NCI-H345 treated with DMSO at 0.1 percent for 48 hours (cell line): ENCODE measurements around the gene UBR3.
"Not testable (repeated sequence)": the region's sequence is repeated elsewhere in the genome, so short reads cannot be mapped to it uniquely, and the experiment has no call there.

Experiments
- DNase-seq: peaks from one replicate; lab custom pipeline; 2025; ENCODE audit not compliant: unreplicated experiment; lab: John Stamatoyannopoulos, UW

The UBR3 gene, protein sequence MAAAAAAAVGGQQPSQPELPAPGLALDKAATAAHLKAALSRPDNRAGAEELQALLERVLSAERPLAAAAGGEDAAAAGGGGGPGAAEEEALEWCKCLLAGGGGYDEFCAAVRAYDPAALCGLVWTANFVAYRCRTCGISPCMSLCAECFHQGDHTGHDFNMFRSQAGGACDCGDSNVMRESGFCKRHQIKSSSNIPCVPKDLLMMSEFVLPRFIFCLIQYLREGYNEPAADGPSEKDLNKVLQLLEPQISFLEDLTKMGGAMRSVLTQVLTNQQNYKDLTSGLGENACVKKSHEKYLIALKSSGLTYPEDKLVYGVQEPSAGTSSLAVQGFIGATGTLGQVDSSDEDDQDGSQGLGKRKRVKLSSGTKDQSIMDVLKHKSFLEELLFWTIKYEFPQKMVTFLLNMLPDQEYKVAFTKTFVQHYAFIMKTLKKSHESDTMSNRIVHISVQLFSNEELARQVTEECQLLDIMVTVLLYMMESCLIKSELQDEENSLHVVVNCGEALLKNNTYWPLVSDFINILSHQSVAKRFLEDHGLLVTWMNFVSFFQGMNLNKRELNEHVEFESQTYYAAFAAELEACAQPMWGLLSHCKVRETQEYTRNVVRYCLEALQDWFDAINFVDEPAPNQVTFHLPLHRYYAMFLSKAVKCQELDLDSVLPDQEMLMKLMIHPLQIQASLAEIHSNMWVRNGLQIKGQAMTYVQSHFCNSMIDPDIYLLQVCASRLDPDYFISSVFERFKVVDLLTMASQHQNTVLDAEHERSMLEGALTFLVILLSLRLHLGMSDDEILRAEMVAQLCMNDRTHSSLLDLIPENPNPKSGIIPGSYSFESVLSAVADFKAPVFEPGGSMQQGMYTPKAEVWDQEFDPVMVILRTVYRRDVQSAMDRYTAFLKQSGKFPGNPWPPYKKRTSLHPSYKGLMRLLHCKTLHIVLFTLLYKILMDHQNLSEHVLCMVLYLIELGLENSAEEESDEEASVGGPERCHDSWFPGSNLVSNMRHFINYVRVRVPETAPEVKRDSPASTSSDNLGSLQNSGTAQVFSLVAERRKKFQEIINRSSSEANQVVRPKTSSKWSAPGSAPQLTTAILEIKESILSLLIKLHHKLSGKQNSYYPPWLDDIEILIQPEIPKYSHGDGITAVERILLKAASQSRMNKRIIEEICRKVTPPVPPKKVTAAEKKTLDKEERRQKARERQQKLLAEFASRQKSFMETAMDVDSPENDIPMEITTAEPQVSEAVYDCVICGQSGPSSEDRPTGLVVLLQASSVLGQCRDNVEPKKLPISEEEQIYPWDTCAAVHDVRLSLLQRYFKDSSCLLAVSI (N-terminal part only)

DNA sequence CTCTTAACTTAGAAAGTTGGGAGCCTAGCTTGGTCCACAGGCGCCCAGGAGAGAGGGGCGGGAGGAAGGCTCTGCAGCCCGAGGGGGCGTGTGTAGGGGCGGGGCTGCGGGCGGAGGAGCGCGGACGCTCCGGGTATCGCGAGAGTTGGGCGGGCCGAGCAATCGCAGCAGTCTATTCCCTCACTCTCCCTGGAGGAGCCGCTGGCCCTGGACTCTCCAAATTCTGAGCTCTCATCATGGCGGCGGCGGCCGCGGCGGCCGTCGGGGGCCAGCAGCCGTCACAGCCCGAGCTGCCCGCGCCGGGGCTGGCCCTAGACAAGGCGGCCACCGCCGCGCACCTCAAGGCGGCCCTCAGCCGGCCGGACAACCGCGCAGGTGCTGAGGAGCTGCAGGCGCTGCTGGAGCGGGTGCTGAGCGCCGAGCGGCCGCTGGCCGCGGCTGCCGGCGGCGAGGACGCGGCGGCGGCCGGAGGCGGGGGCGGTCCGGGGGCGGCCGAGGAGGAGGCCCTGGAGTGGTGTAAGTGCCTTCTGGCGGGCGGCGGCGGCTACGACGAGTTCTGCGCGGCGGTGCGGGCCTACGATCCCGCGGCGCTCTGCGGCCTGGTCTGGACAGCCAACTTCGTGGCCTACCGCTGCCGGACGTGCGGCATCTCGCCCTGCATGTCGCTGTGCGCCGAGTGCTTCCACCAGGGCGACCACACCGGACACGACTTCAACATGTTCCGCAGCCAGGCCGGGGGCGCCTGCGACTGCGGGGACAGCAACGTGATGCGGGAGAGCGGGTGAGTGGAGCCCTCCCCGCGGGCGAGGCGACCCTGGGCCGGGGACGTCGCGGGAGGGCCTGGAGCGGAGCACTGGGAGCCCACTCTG lies at the start of gene UBR3:
Gene UBR3, plus strand, starts transcription at position 183 of the 869 bp plus-strand sequence. Its CDS starts 54 bp downstream, at position 237.
- DNase-seq: peak; percentile 85

DNA sequence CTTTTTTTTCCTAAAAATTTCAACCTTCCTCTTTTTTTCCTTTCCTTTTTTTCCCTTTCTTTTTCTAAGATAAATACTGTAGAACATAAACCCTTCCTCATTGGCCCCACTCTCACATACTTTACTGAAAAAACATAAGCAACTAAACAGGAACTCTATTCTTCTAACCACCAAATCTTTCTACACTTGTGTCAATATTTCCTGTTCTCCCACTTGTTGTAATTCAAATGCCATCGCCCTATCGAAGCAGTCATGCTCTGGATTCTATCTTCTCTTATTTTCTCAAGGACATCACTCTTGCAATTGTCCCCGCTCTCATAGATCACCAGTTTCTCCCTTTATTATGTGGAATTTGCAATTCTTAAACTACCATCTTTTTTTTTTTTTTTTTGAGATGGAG lies 48.8 kb upstream of the UBR3 start:
- DNase-seq: no peak

DNA sequence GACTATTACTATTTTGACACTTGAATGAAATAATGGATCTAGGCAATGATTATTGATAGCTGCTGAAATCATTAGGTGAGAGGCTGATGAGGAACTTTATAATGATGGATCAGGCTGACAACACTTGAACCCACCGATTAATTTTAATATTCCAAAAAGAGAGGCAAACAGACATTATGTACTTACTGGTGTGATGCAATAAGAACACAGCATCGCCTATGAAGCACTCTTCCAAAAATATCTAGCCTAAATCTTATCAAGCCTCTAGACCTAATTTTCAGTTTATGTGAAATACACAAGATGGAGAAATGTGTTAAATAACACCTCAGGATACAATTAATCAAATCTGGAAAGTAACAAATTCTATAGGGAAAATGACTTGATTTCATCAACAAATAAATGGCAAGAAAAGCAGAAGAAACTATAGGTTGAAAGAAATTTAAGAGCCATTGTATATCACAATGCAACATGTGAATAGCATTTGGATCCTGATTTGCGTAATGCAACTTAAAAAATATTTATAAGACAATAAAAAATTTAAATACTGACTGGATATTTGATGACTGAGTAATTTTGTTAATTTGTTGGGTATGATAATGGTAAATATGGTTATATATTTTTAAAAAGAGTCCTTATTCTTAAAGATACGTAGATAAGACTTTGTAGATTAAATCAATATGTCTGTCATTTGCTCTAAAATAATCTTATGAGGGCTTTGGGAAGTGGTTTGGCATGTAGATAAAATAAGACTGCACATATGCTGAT lies 45.8 kb upstream of the UBR3 start:
- no peak for DNase-seq

DNA sequence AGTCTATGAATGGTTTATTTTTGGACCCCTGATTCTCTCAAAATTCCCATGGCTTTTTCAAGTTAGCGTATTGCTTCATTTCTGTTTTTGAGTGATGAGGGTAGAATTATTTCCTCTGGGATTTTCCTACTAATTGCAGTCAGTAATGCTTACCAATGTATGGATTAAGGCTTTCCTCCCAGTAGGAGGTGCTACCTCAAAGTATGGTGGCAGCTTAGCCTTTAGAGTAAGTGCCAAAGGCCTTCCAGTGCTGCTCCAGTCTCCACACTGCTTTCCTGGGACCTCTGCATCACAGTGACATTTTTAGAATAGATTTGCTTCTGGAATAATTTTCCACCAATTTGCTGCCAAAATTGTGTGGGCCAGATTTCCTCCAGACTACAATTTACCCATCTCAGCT lies 44.7 kb upstream of the UBR3 start:
- DNase-seq: no peak

DNA sequence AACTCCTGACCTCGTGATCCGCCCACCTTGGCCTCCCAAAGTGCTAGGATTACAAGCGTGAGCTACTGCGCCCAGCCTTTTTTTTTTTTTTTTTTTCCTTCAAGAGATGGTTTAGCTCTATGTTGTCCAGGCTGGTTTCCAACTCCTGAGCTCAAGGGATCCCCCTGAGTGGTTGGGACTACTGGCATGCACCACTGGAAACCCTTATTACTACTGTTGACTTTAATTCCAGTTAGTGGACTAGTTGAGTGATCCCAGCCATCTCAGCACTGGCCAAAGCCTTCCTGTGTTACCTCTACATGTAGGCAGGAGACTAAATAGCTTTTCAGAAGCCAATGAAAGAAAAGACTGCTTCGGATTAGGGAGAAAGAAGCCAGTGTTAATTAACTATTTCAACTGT lies 36.7 kb upstream of the UBR3 start:
- DNase-seq: no peak

DNA sequence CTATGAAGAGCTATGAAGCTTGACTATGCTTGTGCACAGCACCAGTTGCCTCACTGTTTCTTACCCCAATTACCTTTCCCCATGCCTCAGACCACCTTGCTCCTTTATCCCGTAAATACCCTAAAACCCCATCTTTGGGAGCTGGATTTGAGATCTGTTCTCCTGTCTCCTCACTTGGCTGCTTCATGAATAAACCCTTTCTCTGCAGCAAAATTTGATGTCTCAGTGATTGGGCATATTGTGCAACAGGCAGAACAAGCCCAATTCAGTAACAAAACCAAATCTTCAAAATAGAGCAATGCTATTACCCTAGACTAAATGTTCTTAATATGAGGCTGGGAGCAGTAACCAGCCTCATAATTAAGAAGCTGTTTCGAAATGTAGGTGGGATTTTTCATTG lies 32.1 kb upstream of the UBR3 start:
- no peak for DNase-seq

DNA sequence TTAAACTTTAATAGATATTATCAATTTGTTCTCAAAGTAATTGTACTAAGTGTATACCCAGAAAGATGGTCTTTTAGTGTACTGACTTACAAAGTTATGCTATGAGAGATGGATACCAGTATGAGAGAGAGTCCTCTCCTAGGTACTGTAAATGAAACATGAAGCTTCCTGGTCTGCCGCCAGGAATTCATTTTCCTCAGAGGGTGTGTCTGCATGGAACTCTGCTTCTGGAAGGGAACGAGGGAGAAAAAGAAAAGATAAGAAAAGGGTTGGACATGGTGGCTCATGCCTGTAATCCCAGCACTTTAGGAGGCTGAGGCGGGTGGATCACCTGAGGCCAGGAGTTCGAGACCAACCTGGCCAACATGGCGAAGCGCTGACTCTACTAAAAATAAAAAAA lies 30.8 kb upstream of the UBR3 start:
- no peak for DNase-seq

DNA sequence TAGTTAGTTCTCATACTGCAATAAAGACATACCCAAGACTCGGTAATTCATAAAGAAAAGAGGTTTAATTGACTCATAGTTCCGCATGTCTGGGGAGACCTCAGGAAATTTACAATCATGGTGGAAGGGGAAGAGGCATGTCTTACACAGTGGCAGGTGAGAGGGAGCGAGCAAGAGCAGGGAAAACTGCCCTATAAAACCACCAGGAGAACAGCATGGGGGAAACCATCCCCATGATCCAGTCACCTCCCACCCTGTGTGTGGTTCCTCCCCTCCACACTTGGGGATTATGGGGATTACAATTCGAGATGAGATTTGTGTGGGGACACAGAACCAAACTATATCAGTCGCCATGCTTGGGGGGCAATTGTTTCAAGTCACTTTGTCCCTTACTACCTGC lies 29.7 kb upstream of the UBR3 start:
- no peak for DNase-seq

DNA sequence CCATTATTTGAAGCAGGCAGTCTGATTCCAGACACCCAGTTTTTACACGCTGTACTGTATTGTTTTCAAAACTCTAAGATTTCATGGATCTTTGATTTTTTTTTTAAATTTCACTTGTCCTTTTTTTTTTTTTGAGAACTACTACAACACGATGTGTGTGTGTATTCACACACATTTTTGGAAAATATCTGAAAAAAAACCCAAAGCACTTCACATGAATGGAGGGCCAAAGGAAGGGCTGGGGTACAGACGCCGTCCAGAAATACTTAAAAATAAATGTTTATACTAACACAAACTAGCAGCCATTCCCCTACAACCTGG lies 28.9 kb upstream of the UBR3 start:
- DNase-seq: no peak

DNA sequence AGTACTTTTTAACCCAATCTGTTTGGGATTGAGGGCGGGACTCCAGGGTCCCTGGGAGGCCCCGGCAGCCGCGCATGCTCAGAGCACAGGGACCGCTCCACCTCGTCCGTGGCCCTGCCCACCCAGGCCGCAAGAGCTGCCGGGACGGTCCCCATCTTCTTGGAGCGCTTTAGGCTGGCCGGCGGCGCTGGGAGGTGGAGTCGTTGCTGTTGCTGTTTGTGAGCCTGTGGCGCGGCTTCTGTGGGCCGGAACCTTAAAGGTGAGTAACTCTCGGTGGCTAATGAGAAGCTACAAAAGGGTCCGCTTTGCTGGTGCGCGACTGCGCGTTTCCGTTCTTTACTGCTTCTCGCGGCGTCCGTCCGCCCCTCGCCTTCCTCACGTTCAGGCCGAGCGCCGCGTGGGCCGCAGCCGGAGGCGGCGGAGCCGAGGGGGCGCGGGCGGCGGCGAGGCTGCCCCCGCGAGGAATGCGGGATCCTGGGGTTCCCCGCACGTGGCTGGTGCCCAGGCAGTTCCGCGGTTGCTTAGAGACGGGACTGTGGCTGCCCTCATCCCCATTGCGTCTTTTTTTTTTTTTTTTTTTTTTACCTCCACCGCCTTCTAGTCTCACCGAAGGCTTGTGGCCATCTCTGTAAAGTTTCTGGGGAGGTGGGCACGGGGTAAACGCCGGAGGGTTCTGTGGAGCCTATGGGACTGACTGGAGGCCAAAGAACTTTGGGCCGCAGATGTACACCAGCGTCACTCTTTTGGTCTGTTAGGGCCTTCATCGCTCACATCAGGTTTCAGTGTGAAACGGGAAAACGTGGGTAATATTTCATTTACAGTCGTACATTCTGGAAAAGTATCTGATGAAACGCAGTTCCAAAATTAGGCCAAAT lies 28.3 kb upstream of the UBR3 start, which contains the start of gene SSB:
Gene SSB, plus strand, starts transcription at position 154 of the 875 bp plus-strand sequence. CDS start 2,090 bp downstream, outside the sequence.
- peak; percentile 90 for DNase-seq

DNA sequence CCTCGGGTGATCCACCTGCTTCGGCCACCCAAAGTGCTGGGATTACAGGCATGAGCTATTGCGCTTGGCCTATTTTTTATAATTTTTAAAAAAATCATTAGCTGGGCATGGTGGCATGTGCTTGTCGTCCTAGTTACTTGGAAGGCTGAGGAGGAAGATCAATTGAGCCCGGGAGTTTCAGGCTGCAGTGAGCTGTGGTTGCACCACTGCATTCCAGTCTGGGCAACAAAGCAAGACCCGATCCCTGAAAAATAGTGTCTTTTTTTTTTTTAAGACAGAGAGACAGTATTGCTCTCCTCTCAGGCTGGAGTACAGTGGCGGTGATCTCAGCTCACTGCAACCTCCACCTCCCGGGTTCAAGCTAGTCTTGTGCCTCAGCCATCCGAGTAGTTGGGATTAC lies 23.8 kb upstream of the UBR3 start:
- no peak for DNase-seq

DNA sequence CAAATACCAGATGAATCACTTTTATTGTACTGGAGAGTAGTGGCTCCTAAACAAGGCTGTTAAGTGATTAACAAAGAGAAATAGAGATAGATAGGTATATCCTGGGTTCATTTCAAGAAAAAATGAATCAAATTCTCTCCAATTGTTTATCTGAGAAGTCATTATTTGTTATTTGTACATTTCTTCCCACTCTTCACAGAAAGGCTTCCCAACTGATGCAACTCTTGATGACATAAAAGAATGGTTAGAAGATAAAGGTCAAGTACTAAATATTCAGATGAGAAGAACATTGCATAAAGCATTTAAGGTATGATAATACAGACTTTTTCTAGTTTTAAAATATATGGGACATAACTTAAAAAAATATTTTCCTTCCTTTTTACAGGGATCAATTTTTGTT lies 20.7 kb upstream of the UBR3 start:
- DNase-seq: no peak

DNA sequence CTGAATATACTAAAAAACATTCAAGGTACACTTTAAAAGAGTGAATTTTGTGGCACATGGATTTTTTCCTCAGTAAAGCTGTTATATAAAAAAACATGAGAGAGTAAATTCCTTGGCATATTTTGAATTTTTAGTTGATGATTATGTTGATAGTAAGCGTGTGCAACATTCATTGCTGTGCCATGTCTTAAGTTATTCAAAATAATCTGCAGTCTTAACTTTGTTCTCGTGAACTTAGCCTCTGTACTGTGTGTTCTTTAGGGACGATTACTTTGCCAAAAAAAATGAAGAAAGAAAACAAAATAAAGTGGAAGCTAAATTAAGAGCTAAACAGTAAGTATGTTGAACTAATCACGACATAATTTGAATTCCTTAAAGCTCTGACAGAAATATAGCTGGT lies 19.0 kb upstream of the UBR3 start:
- no peak for DNase-seq

DNA sequence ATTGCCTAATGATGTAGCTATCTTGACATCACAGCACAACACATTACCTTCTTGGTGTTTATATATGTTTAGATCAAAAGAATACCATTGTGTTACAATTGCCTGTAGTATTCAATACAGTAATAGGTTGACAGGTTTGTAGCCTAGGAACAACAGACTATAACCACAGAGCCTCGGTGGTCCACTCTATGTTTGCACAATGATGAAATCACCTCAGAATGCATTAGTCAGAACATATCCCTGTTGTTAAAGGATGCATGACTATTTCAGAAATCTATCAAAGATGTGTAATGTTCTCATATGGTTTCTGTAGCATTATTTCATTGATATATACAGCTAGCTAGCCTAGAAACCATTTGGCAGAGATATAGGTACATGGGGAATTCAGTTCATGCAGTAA lies 11.4 kb upstream of the UBR3 start:
- no peak for DNase-seq

DNA sequence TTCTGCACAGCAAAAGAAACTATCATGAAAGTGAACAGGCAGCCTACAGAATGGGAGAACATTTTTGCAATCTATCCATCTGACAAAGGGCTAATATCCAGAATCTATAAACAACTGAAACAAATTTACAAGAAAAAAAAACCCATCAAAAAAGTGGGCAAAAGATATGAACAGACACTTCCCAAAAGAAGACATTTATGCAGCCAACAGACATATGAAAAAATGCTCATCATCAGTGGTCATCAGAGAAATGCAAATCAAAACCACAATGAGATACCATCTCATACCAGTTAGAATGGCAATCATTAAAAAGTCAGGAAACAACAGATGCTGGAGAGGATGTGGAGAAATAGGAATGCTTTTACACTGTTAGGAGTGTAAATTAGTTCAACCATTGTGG lies 10.3 kb upstream of the UBR3 start:
- DNase-seq: not testable (repeated sequence)

DNA sequence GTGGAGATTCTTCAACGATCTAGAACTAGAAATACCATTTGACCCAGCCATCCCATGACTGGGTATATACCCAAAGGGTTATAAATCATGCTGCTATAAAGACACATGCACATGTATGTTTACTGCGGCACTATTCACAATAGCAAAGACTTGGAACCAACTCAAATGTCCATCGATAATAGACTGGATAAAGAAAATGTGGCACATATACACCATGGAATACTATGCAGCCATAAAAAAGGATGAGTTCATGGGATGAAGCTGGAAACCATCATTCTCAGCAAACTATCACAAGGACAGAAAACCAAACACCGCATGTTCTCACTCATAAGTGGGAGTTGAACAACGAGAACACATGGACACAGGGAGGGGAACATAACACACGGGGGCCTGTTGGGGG lies 9.9 kb upstream of the UBR3 start:
- not testable (repeated sequence) for DNase-seq

DNA sequence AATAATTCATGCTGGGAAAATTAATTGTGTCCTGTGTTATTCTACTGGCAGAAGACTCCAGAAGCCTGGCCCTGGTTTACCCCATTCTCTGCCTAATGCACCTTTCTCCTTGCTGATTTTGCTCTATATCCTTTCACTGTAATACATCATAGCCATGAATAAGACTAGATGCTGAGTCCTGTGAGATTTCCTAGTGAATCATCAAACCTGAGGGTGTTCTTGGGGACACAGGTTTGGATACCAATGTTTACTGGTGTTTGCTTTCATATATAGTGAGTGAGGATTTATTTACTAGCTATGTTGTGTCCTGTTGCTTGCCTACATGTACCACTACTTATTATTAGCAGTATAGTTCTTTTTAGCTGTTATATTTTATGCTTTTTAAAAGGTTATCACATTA lies 9.0 kb upstream of the UBR3 start:
- no peak for DNase-seq

DNA sequence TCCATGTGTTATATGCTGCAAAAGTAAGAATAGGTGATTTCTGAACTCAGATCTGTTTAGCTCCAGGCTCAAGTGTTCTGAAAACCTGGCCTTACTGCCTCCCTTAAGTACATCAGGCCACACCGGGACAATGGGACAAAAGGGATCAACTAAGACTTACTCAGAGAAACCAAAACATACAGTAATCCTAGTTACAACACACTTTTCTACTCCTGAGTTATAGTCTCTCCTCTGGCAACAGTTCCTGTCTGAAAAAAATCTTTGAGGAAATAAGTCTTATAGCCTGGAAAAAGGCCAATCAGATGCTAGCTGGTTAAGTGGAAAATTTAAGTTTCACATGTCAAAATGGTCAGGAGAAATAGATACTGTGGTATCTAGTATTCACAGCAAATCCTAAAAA lies 8.1 kb upstream of the UBR3 start:
- DNase-seq: no peak

DNA sequence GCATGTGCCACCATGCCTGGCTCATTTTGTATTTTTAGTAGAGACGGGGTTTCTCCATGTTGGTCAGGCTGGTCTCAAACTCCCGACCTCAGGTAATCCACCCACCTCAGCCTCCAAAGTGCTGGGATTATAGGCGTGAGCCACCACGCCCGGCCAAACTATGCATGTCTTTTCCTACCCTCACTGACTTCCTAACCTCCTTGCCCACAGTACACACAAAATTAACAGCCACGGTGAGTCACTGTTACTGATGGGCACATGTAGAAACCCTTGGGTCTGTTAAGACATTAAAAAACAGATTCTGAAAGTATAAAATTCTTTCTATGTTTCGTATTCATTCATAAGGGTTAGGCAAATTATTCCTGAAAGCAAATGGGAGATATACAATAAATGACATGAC lies 7.2 kb upstream of the UBR3 start:
- not testable (repeated sequence) for DNase-seq
